ENCODE results near the gene COG3.

Gene COG3

DNA sequence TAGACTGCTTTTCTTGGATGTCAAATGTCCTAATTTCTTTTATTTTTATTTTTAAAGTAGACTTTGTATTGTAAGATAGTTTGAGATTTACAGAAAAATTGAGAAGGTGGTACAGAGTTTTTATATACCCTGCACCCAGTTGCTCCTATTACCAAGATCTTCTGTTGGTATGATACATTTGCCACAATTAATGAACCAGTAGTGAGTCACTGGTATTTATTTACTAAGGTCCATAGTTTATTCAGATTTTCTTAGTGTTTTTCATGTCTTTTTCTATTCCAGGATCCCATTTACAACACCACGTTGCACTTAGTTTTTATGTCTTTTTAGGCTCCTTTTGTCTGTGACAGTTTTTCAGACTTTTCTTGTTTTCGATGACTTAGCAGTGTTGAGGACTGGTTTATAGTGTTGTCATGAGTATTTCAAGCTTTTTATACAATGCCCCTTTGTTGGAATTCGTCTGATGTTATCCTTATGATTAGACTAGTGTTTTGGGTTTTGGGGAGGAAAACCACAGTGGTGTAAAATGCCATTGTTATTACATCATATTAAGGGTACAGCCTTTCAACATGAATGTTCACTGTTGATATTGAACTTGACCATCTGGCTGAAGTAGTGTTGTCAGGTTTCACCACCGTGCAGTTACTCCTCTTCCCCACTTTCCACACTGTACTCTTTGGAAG lies 35.9 kb downstream of the COG3 start:
- peak in 1 of 51 donors; percentile 7 for DNase-seq

DNA sequence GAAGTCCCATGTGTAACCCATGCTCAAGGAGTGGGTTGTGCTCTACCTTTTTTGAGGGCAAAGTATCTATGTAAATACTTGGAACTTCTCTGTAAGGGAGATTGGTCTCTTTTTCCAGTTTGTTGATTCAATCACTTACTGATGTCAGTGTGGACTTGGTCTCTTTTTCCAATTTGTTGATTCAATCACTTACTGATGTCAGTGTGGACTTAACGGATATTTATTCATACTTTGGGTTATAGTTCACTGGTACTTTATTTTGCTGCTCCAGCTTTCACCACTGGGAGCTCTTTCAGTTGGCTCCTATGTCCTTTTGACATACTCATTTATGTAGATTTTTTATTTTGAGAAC lies 36.4 kb downstream of the COG3 start:
- DNase-seq, result no peak

DNA sequence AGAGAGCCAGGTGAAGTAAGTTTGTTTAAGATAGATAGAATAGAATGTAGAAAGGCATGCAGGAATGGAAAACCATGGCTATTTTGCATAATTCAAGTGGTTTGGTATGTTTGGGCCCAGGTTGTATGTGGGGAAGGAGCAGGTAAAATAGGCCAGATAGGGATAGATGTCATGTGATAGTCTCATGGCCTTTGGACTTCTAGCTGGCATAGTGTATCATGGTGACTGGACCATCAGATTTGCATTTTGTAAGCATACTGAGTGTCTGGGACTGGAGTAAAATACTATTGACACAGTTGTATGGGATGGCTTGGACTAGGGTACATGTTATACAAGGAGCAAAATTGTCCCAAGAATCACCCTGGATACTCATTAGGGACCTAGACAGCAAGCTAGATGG lies 38.9 kb downstream of the COG3 start:
- no peak for DNase-seq

DNA sequence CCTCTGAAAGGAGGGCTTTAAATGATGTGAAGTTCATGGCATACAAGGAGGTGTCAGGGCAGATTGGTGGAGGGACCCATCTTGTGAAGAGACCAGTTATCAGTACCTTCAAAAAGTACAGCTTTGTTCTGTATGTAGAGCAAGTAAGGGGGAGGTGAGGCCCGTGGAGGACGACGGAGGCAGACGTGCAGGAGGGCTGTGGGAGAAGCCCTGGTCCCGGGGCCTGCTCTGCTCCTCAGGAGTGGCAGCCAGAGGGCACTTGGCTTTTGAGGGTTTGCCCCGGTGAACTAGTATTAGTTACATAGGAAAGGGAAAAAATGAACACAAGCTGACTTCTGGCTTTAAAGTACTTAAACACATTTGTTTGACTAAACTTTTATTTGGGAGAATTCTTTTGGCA lies 42.1 kb downstream of the COG3 start:
- DNase-seq, result no peak

DNA sequence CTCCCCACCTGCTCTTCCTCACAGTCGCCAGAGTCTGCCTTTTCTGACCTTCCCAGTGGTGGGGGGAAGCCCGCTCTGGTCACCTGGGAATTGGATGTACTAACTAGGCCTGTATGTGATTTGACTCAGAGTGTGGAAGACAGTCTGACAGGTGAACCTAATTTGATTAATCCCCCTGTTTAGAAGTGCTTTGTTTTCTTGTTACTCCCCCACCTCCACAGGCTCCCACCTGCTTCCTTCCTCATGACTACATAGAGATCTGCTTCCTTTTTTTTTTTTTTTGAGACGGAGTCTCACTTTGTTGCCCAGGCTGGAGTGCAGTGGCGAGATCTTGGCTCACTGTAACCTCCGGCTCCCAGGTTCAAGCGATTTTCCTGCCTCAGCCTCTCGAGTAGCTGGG lies 44.0 kb downstream of the COG3 start:
- no peak for DNase-seq

DNA sequence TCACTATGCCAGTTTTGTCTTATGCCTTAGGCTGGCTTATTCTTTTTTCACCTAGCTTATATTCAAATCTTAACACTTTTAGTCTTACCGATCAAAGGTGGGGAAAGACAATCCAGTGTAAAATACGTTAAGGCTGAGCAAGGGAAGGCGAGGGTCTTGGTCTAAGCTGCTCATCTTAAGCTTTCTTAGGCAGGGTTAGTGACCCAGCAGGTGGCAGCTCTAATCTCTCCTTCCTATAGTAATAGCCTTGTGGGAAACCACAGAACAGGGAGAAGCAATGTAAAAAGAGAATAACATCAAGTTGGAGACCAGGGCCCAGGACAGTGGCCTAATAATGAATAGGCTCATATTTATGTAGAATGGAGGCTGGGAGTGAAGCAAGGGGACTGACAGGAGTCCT lies 45.9 kb downstream of the COG3 start:
- DNase-seq, result no peak

DNA sequence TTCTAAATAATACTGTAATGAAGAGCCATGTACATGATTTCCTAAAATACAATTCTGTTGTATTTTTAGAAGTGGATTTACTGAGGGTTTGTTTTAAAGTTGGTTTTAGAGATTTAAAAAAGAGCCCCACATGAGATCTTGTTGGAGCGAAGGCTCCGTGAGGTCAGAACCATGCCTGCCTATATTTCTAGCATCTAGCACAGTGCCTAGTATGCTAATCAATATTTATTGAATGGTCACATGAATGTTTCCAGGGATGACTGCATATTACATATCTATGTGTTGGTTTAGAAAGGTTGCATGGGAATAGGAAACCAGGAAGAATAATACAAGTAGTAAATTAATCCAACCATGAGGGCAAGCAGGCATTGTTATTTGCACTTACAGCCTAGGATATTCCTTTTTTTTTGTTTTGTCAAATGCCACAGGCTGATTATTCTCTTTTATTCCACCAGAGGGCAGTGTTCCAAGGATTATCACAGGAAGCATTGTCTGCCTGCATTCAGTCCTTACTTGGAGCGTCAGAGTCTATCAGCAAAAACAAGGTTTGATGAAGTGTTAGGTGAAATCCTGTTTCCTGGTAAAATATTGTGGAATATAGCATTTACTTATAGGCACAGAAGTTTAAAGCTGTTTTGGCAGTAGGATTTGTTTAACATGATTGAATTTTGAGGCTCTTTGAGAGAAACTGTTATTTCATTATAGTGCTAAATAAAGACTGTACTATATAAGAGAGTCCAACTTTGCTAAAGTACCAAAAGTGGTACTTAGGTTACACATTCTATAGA lies 46.8 kb downstream of the COG3 start:
- DNase-seq, result peak in 8 of 51 donors; percentile 6 to 73 (median 21)

DNA sequence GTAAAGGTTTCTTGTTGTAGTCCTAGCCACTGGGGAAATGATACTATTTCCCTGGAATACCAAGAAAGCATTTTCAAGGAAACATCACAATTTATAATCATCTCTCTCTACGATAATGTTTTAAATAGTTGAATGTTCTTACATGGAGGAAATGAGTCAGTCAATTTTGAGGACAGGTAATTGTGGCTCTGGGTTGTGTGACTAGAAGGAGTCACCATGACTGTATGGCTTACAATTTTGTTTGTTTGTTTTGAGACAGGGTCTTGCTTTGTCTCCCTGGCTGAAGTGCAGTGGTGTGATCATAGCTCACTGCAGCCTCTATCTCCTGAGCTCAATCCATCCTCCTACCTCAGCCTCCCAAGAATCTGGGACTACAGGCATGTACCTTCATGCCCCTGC lies 47.4 kb downstream of the COG3 start:
- no peak for DNase-seq

DNA sequence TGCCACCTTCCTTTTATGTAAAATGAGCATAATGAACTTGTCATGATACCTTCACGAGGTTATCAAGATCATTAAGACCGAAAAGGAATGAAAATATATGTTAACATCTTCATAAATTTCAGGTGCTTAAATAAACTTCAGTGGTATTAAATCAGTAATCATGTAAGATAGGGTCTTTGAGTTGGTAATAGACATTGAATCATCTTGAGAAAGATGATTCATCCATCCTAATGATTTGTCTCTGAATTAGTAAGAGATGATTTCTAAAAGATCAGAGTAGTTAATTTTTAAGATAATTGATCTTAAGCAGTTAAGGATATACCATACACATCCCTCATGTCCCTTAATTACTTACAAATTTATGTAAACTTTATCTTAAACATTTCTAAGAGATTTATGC lies 52.0 kb downstream of the COG3 start:
- DNase-seq, result no peak

DNA sequence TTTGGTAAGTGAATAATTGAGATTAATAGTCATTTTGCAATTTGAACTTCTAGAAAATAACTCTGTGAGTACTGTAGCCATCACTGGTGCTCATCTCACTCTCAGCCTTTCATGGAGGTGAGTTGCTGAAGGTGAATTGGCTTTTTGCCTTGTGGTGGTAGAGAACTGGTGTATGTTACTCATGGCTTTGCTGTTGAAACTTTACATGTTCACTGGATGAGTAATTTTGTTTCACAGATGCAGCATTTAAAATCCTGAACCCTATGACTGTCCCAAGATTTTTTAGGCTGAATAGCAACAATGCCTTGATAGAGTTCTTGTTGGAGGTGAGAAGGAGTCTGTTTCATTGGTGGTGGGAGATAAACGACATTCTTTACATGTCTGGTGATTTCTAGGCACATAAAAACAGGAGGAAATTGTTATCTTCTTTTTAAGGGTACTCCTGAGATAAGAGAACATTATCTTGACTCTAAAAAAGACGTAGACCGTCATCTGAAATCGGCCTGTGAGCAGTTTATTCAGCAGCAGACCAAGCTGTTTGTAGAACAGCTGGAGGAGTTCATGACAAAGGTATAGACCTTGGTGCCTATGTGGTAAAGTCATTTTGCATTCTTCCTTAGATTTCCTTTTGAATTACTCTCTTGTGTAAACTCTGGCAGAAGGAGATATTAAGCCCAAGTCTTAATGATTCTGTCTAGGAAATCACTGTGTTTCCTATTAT lies 53.9 kb downstream of the COG3 start:
- no peak for DNase-seq

DNA sequence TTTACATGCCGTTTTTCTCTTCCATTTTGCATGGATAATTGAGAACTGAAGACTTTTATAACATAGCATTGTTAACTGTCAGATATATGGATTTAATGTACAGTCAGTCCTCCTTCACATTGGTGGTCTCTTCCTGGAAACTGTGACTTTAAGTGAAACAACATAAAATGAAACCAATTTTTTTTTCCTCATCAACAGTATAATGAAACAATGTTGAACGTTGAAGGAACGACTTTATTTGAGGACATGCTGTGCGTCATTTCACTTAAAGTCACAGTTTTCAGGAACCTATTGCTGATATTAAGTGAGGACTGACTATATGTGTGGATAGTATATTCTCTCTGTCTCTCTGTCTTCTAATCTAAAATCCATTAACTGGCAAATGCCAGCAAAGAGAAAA lies 54.8 kb downstream of the COG3 start:
- no peak for DNase-seq

DNA sequence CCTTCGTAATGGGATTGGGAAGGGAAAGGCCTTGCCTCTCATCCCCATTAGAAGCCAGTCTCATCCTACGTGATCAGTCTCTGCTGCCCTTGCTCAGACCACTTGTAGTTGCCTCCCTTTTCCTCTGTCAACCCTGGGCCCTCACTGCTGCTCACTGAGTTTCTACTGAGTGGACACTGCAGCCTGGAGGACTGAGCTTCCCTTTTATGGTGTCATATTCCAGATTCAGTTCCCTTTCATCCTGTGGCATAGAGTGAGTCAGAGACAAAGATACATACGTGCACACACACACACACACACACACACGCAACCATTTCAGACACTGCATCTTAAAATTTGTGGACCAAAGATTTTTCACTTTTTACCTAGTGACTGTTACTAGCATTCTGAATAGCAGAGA lies 56.6 kb downstream of the COG3 start:
- no peak for DNase-seq

DNA sequence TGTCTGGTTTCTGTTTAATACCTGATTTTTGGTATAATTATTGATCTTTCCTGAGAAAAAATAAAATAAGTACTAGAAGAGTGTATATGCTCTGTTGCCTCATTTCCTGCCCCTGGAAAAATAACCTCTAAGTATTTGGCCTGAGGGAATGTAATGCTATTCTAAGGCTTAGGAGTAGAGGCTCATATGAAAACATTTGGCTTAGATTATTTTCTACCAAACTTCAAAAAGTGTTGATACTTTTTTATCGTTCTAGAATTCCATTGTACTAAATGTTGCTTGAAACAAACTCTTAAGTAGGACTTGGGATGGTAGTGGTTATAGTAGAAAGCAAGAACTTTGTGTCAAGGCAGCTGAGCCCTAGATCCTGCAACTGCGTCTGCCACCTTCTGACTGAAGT lies 57.8 kb downstream of the COG3 start:
- no peak for DNase-seq

DNA sequence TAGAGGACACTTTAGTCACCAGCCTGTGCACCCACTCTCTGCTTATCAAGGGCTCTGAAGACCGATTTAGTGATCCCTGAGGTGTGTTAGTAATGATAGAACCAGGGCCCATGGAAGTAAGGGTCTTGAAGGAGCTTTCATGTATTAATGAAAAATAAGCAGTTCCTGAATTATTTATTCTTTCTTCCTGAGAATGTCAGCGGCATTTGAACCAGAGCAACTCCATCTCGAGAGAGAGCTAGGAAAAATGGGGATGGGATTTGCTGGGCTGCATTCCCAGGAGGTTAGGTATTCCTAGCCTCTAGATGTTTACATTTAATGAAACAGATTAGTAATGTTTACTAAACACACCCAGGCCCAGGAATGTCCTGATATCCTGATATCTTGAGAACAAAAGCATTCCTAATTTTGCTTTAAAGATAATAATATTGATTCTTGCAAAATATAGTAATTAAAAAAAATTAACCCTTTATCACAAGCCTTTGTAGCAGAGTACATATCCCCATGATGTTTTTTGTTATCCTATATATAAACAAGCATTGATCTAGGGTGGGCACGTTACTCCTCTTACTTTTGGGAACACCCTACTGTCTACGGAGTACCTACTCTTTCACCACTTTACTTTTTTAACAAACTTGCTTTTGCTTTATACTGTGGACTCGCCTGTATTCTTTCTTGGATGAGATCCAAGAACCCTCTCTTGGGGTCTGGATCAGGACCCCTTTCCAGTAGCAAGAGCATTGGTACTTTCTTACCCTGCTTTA lies 63.1 kb downstream of the COG3 start:
- no peak for DNase-seq

DNA sequence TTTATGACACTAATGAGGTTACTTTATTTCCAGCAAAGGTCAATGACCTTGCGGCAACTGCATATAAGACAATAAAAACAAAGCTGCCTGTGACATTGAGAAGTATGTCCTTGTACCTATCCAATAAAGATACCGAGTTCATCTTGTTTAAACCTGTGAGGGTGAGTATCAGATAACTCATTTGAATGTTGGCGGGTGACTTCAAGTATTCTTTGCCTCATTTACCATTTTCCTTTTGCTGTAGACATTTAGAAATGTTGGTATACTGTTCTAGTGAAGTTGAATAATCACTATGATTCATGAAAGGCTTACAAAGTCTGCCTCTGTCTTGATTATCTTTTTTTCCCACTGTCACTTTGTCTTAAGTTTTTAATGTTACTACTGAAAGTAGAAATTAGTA lies 65.0 kb downstream of the COG3 start:
- DNase-seq, result no peak

DNA sequence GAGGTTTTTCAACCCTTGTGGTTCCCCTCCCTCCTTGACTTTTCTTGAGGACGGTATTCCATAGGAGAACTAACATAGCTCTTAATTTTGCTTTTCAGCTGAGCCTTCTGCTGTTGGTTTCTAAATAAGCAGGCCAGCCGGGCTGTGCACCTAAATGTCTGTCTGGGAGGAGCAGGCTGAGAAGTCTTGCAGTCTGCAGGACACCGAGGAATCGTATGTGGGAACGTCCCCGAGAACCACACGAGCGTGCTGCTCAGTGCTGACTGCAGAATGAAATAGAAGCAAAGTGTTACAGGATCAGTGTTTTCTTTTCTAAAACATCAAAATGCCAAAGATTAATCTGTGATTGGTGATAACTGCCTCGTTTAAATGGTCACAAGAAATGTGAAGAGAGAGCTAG lies 69.9 kb downstream of the COG3 start:
- no peak for DNase-seq

DNA sequence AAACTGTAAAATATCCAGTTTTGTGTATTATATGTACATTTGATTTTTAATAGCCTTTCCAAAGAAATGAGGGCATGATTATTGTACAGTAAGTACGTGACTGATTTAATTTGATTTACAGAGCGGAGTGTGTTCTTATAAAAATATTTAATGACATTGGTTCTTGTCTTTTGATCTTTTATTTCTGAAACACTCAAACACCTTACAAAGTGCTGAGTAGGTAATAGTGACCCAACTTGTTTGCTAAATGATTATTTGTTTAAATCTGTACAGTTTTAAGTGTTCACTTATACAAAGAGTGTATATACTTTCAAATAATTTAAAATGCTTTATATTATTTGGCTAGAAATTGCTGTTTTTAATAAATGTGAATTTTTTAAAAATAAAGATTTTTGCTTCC lies 71.5 kb downstream of the COG3 start:
- no peak for DNase-seq

DNA sequence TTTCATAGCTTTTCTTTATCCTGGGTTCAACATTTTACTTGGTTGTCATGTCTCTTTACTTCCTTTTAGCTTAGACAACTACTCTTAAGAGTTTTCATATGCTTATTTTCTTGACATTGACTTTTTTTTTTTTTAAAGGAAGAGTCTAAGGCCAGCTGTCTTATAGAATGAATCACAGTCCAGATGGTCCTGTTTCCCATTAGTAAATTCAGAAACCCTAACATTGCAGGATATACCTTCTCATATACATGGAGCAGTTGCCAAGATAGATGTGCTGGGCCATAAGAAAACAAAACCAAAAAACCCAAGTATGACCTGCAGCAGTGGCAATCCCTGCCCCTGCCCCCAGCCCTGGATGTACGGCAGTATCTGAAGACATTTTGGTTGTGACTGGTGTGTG lies 72.8 kb downstream of the COG3 start:
- no peak for DNase-seq

DNA sequence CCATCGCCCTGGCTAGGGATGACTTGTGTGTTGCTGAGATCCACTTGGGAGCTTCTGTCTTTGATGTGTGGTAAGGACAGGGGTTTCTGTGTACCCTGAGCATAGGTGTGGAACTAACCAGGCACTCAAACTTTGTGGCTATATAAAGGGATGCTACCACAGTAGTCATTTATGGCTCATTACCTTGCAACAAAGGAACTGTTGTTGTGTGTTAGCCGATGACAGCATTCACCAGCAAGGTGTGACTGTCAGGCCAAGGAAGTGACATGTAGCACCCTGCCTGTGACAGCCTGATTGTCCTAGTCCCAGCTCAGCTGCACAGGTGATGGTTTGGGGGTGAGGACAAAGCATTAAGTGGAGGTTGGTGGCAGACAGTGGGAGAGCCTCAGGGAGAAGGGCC lies 73.6 kb downstream of the COG3 start:
- DNase-seq, result no peak

DNA sequence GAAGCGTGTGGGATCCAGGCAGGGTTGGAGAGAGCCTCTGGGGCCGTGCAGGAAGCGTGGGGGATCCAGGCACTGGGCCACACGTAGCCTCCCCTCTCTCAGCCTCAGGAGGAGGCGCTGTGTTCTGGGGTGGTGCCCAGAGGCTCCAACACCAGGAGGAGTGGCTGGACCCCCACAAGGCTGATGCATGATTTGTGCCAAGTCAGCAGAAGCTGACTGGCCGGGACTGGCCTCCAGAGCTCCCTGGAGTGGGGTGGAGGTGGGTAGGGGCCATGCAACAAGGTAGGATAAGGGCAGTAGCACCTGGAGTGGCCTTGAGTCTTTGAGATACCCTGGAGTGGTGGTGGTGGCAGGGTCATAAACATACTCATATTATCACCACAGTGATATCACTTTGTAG lies 75.5 kb downstream of the COG3 start:
- DNase-seq, result no peak

DNA sequence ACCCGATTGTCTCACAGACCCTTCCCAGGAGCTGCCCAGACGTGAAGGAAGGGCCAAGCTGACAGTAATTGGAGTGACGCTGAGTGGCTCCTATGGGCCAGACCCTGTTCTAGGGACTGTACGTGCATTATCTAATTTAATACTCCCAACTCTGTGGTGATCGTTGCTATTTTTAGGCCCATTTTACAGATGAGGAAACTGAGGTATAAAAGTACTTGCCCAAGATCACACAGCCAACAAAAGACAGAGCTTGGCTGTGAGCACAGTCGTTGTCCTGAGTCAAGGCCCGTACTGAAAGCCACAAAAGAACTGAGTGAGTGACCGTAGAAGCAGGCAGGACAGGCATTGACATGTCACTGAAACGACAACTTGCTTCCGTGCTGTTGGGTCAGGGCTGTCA lies 76.1 kb downstream of the COG3 start:
- no peak for DNase-seq

DNA sequence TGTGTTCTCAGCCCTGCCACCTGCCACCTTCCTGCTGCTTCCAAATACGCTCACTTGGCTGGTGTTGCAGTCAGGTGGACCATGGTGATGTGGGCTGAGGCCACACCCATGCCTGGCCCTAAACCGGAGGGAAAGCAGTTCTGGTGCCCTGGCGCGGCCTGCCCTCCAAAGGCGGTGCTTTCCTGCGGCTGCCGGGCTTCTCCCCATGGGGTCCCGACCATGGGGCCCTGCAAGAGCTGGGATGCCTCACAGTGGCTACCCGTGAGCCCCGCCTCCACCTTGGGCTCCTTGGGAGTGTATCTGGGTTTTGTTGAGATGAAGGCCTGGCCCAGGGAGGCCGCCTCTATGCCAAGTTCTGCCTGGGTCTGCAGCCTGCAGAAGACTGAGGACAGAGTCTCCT lies 77.1 kb downstream of the COG3 start:
- DNase-seq, result no peak

Measured in hypothalamus (tissue), 51 donors.